Skeletal muscle cell (primary cell): Measurements from ENCODE around the gene ADCY10.

Experiments
- DNase-seq: peaks from one replicate; pipeline ENCODE4 v3.0.0-alpha.2; 2010; ENCODE audit warnings: low read depth
- H3K4me3 ChIP-seq: 2 replicates; pipeline ENCODE4 v1.5.1; 2011; ENCODE audit warnings: low read depth, mild to moderate bottlenecking, control low read depth, low read length, moderate library complexity

ADCY10 gene

GRCh38 chr1:167764458-167765330, 149.2 kb downstream of the ADCY10 start:
- H3K4me3 ChIP-seq = no peak overlapping the region
- DNase-seq = no peak

GRCh38 chr1:167763525-167764220, 150.3 kb downstream of the ADCY10 start:
- no peak for DNase-seq
- no peak overlapping the region for H3K4me3 ChIP-seq

GRCh38 chr1:167762061-167762746, 151.7 kb downstream of the ADCY10 start:
- H3K4me3 ChIP-seq = no peak overlapping the region
- no peak for DNase-seq

- DNase-seq = no peak
- no peak overlapping the region for H3K4me3 ChIP-seq
These were observed 152.5 kb downstream of the ADCY10 start for GRCh38 chr1:167761400-167761799.
